ENCODE measurements around the gene WDR36. TPM values are rescaled to one million over a fixed set of nuclear protein-coding genes. Genes with fewer than 3 reads are reported as not detected.

WDR36 gene
- polyA plus RNA-seq, 1 of the 3 experiments (the other 2 are of a cell fraction) = 6.7 TPM

GRCh38 chr5:111070272-111071134 is 21.6 kb upstream of the WDR36 start:
- Histone ChIP-seq H3K9me2 (no peaks in the 10 kb centered on the region), H3K4me1 (ENCODE audit: control insufficient read depth in 1 of 2, insufficient read depth in 2 of 2, low read depth in 1 of 2, low read length in 1 of 2) (peaks cover 9 to 11% of the 10 kb centered on the region in 2 experiments), H3K27ac (ENCODE audit: low read depth in 2 of 2, low read length in 1 of 2) (peak overlapping the region; percentile 68 to 74), H3K9me3 (no peaks in the 10 kb centered on the region), H3K9ac (no peak overlapping the region), H4K20me1 (ENCODE audit: insufficient read depth) (no peaks in the 10 kb centered on the region), H3K36me3 (replicated peaks in 1 of 2; ENCODE audit: control insufficient read depth in 1 of 2, insufficient read depth in 2 of 2, low read length in 1 of 2) (no peaks in the 10 kb centered on the region), H3K27me3 (ENCODE audit: insufficient read depth) (no peaks in the 10 kb centered on the region), H3K79me2 (ENCODE audit: insufficient read depth) (no peaks in the 10 kb centered on the region), H3F3A (replicated peaks; ENCODE audit: insufficient read depth) (peaks cover 19% of the 10 kb centered on the region), H3K4me2 (no peak overlapping the region), H2AFZ (ENCODE audit: low read depth) (no peak overlapping the region), H3K4me3 (ENCODE audit: low read depth in 2 of 2, low read length in 1 of 2) (no peak overlapping the region)
- DNase-seq = no peak
- POLR2A ChIA-PET = interaction anchor here (0.6 kb wide), 1 partner anchor 440 kb away, joined by 3 read pairs; no protein-coding TSS in a partner anchor
- WGBS (ENCODE audit: low lambda C conversion rate) = 87% methylated on average over 32 of the region's 42 CpGs
- no peak for TF ChIP-seq GATA2 (CRISPR knock-in tag; IDR thresholded peaks at IDR 0.05)
- TF ChIP-seq JUND (IDR thresholded peaks at IDR 0.05) = no peak
- no peak for TF ChIP-seq REST (IDR thresholded peaks at IDR 0.05; ENCODE audit: low read depth, low read length)
- no peak for TF ChIP-seq TAF1 (IDR thresholded peaks at IDR 0.05; ENCODE audit: borderline replicate concordance, low read depth, low read length)
- TF ChIP-seq CHD2 (IDR thresholded peaks at IDR 0.05; ENCODE audit: low read length, partially characterized antibody) = no peak
- TF ChIP-seq POLR2AphosphoS5 (IDR thresholded peaks at IDR 0.05; ENCODE audit: low read depth, low read length) = no peak
- TF ChIP-seq NFIC (IDR thresholded peaks at IDR 0.05; ENCODE audit: borderline replicate concordance) = no peak
- no peak for TF ChIP-seq ELF1 (IDR thresholded peaks at IDR 0.05)
- CTCF ChIA-PET = no interaction called here

DNA sequence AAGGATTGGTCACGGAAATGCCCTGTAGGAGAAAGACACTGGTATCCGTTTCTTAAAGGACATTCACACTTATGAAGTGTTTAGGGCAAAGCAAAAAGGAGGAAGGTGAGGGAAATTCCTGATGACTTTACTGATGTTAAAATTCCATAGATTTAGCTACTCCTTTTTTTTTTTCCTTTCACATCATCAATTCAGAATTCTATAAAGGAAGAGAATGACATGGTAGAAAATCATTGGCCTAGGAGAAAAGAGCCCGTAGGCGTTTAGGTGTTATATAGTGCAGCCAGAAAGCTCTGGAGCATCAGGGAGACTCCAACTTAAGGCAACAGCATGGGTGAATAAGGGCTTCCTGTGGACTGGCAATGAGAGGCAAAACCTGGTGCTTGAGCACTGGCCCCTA is 20.7 kb upstream of the WDR36 start, which contains the start of gene TSLP:
TSLP (plus strand) TSS at position 301 of the 400 bp plus-strand sequence. CDS start 178 bp downstream, outside the sequence.
- Histone ChIP-seq H4K20me1 (ENCODE audit: insufficient read depth) (no peaks in the 10 kb centered on the region), H3K9ac (no peak within 1 kb of the TSS), H3F3A (replicated peaks; ENCODE audit: insufficient read depth) (peaks cover 19% of the 10 kb centered on the region), H3K27me3 (ENCODE audit: insufficient read depth) (no peaks in the 10 kb centered on the region), H3K4me1 (ENCODE audit: control insufficient read depth in 1 of 2, insufficient read depth in 2 of 2, low read depth in 1 of 2, low read length in 1 of 2) (peaks cover 7 to 14% of the 10 kb centered on the region in 2 experiments), H3K4me3 (ENCODE audit: low read depth in 2 of 2, low read length in 1 of 2) (no peak within 1 kb of the TSS), H3K9me2 (no peaks in the 10 kb centered on the region), H3K36me3 (replicated peaks in 1 of 2; ENCODE audit: control insufficient read depth in 1 of 2, insufficient read depth in 2 of 2, low read length in 1 of 2) (peaks cover 0 to 3% of the 10 kb centered on the region in 2 experiments), H3K79me2 (ENCODE audit: insufficient read depth) (no peaks in the 10 kb centered on the region), H3K27ac (ENCODE audit: low read depth in 2 of 2, low read length in 1 of 2) (peak within 1 kb of the TSS; percentile 68 to 74; a peak in 2 of 4 replicates), H3K9me3 (no peaks in the 10 kb centered on the region), H2AFZ (ENCODE audit: low read depth) (peak within 1 kb of the TSS; percentile 95; the same call in 1 of the 2 replicates), H3K4me2 (no peak within 1 kb of the TSS)
- CTCF ChIA-PET = no interaction called here
- DNase-seq = no peak
- WGBS (ENCODE audit: low lambda C conversion rate) = 92% methylated on average over 4 of the region's 4 CpGs
- POLR2A ChIA-PET = interaction anchor here (0.6 kb wide), 1 partner anchor 439 kb away, joined by 3 read pairs; no protein-coding TSS in a partner anchor
- TF ChIP-seq POLR2AphosphoS5 (IDR thresholded peaks at IDR 0.05; ENCODE audit: low read depth, low read length) (no peak), FOXM1 (IDR thresholded peaks at IDR 0.05; ENCODE audit: low read depth) (no peak), FOSL2 (IDR thresholded peaks at IDR 0.05; ENCODE audit: borderline replicate concordance, low read depth) (no peak), RAD21 (IDR thresholded peaks at IDR 0.05; ENCODE audit: low read length) (no peak), NFIC (IDR thresholded peaks at IDR 0.05; ENCODE audit: borderline replicate concordance) (no peak), REST (IDR thresholded peaks at IDR 0.05; ENCODE audit: low read depth, low read length) (no peak), RFX5 (IDR thresholded peaks at IDR 0.05; ENCODE audit: low read length) (no peak), CTCF (IDR thresholded peaks at IDR 0.05) (no peak), FOXJ3 (CRISPR knock-in tag; IDR thresholded peaks at IDR 0.05) (no peak)
- TF ChIP-seq, protein P1, sequence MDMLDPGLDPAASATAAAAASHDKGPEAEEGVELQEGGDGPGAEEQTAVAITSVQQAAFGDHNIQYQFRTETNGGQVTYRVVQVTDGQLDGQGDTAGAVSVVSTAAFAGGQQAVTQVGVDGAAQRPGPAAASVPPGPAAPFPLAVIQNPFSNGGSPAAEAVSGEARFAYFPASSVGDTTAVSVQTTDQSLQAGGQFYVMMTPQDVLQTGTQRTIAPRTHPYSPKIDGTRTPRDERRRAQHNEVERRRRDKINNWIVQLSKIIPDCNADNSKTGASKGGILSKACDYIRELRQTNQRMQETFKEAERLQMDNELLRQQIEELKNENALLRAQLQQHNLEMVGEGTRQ (IDR thresholded peaks at IDR 0.05; ENCODE audit: borderline replicate concordance, low read depth, low read length) = no peak

All from SK-N-SH (cell line).